Hepatocyte (in vitro differentiated cells): ENCODE data around the gene FAM240A.

Source experiments
- EZH2 ChIP-seq: fragments of 200-600 bp; sonication (generic); IDR thresholded peaks from 2 replicates; pipeline ENCODE4 v1.6.1; 2016; ENCODE audit warnings: antibody characterized with exemption, mild to moderate bottlenecking, borderline replicate concordance
- TF ChIP-seq, protein P1 (sequence below): fragments of 200-600 bp; sonication (generic); IDR thresholded peaks from 2 replicates; pipeline ENCODE4 v1.5.1; 2016; ENCODE audit warnings: antibody characterized with exemption, mild to moderate bottlenecking; ENCODE audit not compliant: poor library complexity

DNA sequence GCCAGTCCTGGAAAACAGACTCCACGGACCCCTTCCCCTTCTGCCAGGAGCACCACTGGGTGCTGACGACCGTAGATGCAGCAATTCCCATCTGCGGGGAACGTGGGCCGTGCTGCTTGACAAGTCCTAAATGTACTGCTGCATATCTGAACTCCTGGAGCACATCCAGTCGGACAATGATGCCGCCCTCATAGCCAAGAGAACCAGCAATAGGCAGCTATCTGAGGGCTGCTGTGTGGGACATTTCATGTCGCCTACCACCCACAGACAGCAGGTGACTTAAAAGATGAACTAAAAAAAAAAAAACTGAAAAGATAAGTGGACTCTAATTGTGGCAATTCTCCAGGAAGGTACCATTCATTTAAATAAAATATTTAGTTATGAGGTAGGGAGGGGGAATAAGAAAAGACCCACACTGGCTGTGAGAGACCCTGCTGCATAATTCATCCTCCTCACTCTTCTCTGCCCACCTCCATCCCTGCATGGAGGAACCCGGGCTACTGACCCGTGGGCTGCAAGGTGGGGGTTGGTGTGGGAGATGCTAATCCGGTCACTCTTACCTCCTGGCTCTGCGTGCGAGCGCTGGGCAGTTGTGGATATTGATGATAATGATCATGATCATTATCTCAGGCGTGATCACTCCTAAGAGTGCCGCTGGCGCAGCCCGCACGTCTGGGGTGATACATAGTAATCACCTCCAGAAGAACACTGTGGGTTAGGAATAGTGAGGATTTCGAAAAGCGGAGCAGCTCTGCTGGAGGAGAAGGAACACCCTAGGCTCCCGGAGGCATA is 52.8 kb downstream of the FAM240A start:
- TF ChIP-seq, protein P1, sequence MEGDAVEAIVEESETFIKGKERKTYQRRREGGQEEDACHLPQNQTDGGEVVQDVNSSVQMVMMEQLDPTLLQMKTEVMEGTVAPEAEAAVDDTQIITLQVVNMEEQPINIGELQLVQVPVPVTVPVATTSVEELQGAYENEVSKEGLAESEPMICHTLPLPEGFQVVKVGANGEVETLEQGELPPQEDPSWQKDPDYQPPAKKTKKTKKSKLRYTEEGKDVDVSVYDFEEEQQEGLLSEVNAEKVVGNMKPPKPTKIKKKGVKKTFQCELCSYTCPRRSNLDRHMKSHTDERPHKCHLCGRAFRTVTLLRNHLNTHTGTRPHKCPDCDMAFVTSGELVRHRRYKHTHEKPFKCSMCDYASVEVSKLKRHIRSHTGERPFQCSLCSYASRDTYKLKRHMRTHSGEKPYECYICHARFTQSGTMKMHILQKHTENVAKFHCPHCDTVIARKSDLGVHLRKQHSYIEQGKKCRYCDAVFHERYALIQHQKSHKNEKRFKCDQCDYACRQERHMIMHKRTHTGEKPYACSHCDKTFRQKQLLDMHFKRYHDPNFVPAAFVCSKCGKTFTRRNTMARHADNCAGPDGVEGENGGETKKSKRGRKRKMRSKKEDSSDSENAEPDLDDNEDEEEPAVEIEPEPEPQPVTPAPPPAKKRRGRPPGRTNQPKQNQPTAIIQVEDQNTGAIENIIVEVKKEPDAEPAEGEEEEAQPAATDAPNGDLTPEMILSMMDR: no peak
- TF ChIP-seq EZH2: no peak
